ENCODE data around the gene C2orf76. TPM values are rescaled to one million over a fixed set of nuclear protein-coding genes. Genes with fewer than 3 reads are reported as not detected.

The C2orf76 gene
- total RNA-seq, 1 donor: 8.6 TPM

GRCh38 chr2:119264781-119265692 is 101.6 kb downstream of the C2orf76 start:
- no peak overlapping the region for H3K4me3 ChIP-seq (ENCODE audit: low read depth, low read length)
- DNase-seq (ENCODE audit: low read depth): peak; percentile 57
- TF ChIP-seq CTCF (IDR thresholded peaks at IDR 0.05; ENCODE audit: insufficient read depth, low read depth, low read length): peak; percentile 91

GRCh38 chr2:119263656-119264055 is 103.0 kb downstream of the C2orf76 start:
- no peak for TF ChIP-seq CTCF (IDR thresholded peaks at IDR 0.05; ENCODE audit: insufficient read depth, low read depth, low read length)
- no peak for DNase-seq (ENCODE audit: low read depth)
- H3K4me3 ChIP-seq (ENCODE audit: low read depth, low read length): no peak overlapping the region

- TF ChIP-seq CTCF (IDR thresholded peaks at IDR 0.05; ENCODE audit: insufficient read depth, low read depth, low read length): no peak
- no peak for DNase-seq (ENCODE audit: low read depth)
- H3K4me3 ChIP-seq (ENCODE audit: low read depth, low read length): no peak overlapping the region
Observed at GRCh38 chr2:119263025-119263424, 103.6 kb downstream of the C2orf76 start.

- DNase-seq (ENCODE audit: low read depth): no peak
- no peak overlapping the region for H3K4me3 ChIP-seq (ENCODE audit: low read depth, low read length)
- no peak for TF ChIP-seq CTCF (IDR thresholded peaks at IDR 0.05; ENCODE audit: insufficient read depth, low read depth, low read length)
Observed at GRCh38 chr2:119261493-119262225, 105.0 kb downstream of the C2orf76 start.

GRCh38 chr2:119260646-119261492 is 105.8 kb downstream of the C2orf76 start:
- TF ChIP-seq CTCF (IDR thresholded peaks at IDR 0.05; ENCODE audit: insufficient read depth, low read depth, low read length): no peak
- no peak for DNase-seq (ENCODE audit: low read depth)
- H3K4me3 ChIP-seq (ENCODE audit: low read depth, low read length): no peak overlapping the region

- no peak for TF ChIP-seq CTCF (IDR thresholded peaks at IDR 0.05; ENCODE audit: insufficient read depth, low read depth, low read length)
- H3K4me3 ChIP-seq (ENCODE audit: low read depth, low read length): no peak overlapping the region
- DNase-seq (ENCODE audit: low read depth): no peak
Observed at GRCh38 chr2:119259296-119259860, 107.3 kb downstream of the C2orf76 start.
